Measurements from ENCODE around the gene SNX25. TPM values are rescaled to one million over a fixed set of nuclear protein-coding genes. Genes with fewer than 3 reads are reported as not detected.

SNX25 gene
- 5.8 to 8.3 TPM (median 8.2 TPM) in 5 replicates for total RNA-seq (2022; extraction: Qiagen RNA extraction; ENCODE audit: low read depth)

GRCh38 chr4:185209031-185209851 lies at the start of gene SNX25:
SNX25 (plus strand) TSS chr4:185209598; CDS start chr4:185209827, 229 bp downstream.

GRCh38 chr4:185203486-185204237 lies 5.7 kb upstream of the SNX25 start, which contains the start of gene CFAP97:
CFAP97 (minus strand) TSS chr4:185204000; CDS start chr4:185191196, 12,804 bp downstream.

GRCh38 chr4:185395238-185395955 lies 186.0 kb downstream of the SNX25 start, which contains the start of gene LRP2BP:
LRP2BP (minus strand) TSS chr4:185395924; CDS start chr4:185378186, 17,738 bp downstream.

GRCh38 chr4:185396724-185397385 lies 187.5 kb downstream of the SNX25 start, which contains the start of gene ANKRD37:
ANKRD37 (plus strand) TSS chr4:185396841; CDS start chr4:185396924, 83 bp downstream.

Other genes with a start within 250 kb of the SNX25 start
- not detected in 5 replicates for gene HELT, start 191.1 kb upstream of the SNX25 start, total RNA-seq (2022; extraction: Qiagen RNA extraction; ENCODE audit: low read depth)
- 13.0 to 14.3 TPM (median 14.1 TPM) in 5 replicates for gene SLC25A4, start 66.3 kb upstream of the SNX25 start, total RNA-seq (2022; extraction: Qiagen RNA extraction; ENCODE audit: low read depth)
- 6.6 to 15.4 TPM (median 13.7 TPM) in 5 replicates for gene CFAP97, start 5.6 kb upstream of the SNX25 start, total RNA-seq (2022; extraction: Qiagen RNA extraction; ENCODE audit: low read depth)
- gene LRP2BP, start 186.3 kb downstream of the SNX25 start, total RNA-seq (2022; extraction: Qiagen RNA extraction; ENCODE audit: low read depth) = 0.05 to 0.28 TPM (median 0.17 TPM) in 4 of 5 replicates, not detected in the other
- gene ANKRD37, start 187.2 kb downstream of the SNX25 start, total RNA-seq (2022; extraction: Qiagen RNA extraction; ENCODE audit: low read depth) = 1.8 to 4.1 TPM (median 3.4 TPM) in 5 replicates
- 12.5 to 16.6 TPM (median 14.3 TPM) in 5 replicates for gene UFSP2, start 216.4 kb downstream of the SNX25 start, total RNA-seq (2022; extraction: Qiagen RNA extraction; ENCODE audit: low read depth)